Erythroblast (primary cell): ENCODE data around the gene TECPR1.

ENCODE experiments used
- GATA1 ChIP-seq: IDR thresholded peaks from 2 replicates; pipeline ENCODE4 v1.6.1; 2011; ENCODE audit warnings: low read depth, mild to moderate bottlenecking, control low read depth, low read length, moderate library complexity
- POLR2A ChIP-seq: IDR thresholded peaks from 2 replicates; pipeline ENCODE4 v1.6.1; 2011; ENCODE audit warnings: mild to moderate bottlenecking, low read length

DNA sequence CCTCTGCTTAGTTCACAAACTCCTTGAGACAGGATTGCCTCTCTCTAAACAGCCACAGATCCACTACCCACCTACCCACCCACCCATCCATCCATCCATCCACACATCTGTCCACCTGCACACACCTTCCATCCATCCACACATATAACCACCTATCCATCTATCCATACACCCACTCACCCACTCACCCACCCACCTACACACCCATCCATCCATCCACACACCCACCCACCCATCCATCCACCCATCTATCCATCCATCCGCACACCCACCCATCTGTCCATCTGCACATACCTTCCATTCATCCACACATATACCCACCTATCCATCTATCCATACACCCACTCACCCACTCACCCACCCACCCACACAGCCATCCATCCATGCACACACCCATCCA is 9.7 kb downstream of the TECPR1 start:
- TF ChIP-seq POLR2A, result no peak
- no peak for TF ChIP-seq GATA1
